ENCODE data around the gene TDP2. TPM values are rescaled to one million over a fixed set of nuclear protein-coding genes. Genes with fewer than 3 reads are reported as not detected.
"Not testable (repeated sequence)": the region's sequence is repeated elsewhere in the genome, so short reads cannot be mapped to it uniquely, and the experiment has no call there.

The TDP2 gene
- total RNA-seq, 3 donors from 2014 or later, result 31.5 to 40.6 (median 37.2) TPM

GRCh38 chr6:24680582-24680981 lies 13.9 kb upstream of the TDP2 start:
- Histone ChIP-seq H3K36me3 (no peaks in the 10 kb centered on the region), H3K4me1 (no peaks in the 10 kb centered on the region), H3K27me3 (no peaks in the 10 kb centered on the region), H3K4me3 (no peak overlapping the region), H3K9me3 (no peaks in the 10 kb centered on the region), H3K27ac (no peak overlapping the region)
- DNase-seq (ENCODE audit: low spot score in 2 of 2), result no peak
- intact Hi-C loops (cut with DNase I; ENCODE audit: low total_unique reads), result no loop called here
- no peak for TF ChIP-seq POLR2AphosphoS5 (IDR thresholded peaks at IDR 0.05)
- TF ChIP-seq, protein P1, sequence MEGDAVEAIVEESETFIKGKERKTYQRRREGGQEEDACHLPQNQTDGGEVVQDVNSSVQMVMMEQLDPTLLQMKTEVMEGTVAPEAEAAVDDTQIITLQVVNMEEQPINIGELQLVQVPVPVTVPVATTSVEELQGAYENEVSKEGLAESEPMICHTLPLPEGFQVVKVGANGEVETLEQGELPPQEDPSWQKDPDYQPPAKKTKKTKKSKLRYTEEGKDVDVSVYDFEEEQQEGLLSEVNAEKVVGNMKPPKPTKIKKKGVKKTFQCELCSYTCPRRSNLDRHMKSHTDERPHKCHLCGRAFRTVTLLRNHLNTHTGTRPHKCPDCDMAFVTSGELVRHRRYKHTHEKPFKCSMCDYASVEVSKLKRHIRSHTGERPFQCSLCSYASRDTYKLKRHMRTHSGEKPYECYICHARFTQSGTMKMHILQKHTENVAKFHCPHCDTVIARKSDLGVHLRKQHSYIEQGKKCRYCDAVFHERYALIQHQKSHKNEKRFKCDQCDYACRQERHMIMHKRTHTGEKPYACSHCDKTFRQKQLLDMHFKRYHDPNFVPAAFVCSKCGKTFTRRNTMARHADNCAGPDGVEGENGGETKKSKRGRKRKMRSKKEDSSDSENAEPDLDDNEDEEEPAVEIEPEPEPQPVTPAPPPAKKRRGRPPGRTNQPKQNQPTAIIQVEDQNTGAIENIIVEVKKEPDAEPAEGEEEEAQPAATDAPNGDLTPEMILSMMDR (IDR thresholded peaks at IDR 0.05), result no peak
- no peak for TF ChIP-seq POLR2A (IDR thresholded peaks at IDR 0.05)

DNA sequence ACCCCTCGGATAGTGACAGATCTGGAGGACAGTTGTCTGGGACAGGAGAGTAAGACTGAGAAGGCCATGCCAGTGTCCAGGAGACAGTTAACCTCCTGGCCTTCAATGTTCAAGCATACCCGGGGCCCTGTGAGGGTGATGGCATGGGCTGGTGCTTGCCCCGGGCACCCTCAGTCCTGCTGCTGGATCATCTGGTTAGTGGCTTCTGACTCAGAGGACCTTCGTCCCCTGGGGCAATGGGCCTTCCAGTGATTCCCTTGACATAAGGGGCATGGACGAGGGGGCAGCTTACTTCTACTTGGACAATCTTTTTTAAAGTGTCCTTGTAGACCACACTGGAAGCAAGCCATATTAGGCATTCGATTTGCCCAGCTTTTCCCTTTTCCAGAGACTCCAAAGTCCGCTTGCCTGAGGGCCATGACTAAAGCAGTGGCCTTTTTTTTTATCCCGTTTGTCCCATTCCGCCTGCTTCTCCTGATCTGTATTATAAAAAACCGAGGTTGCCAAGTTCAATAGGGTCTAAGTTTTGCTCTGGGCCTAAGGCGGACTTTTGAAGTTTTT lies 12.2 kb upstream of the TDP2 start:
- not testable (repeated sequence) for H3K9me3 ChIP-seq

DNA sequence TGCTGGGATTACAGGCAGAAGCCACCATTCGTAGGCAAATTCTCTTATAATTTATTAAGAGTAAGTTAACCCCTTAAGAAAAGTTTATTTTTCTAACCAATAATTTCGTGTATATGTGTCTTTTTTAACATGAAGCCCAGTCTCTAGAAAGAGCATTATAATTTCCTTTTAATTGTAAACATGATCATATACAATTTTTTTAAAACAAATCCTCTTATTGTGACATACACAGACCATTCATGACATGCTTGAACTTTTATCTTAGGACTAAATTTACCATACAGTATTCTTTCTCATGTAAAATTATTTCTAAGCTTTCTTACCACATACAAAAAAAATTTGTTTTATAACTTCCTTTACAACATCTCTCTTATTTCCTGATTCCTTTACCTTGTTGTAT lies 6.9 kb upstream of the TDP2 start:
- Histone ChIP-seq H3K27ac (no peak overlapping the region), H3K9me3 (peaks cover 0 to 15% of the 10 kb centered on the region in 2 donors), H3K4me3 (no peak overlapping the region), H3K36me3 (no peaks in the 10 kb centered on the region), H3K27me3 (no peaks in the 10 kb centered on the region), H3K4me1 (no peaks in the 10 kb centered on the region)
- intact Hi-C loops (cut with DNase I; ENCODE audit: low total_unique reads), result no loop called here
- TF ChIP-seq POLR2AphosphoS5 (IDR thresholded peaks at IDR 0.05) (no peak), POLR2A (IDR thresholded peaks at IDR 0.05) (no peak)
- TF ChIP-seq, protein P1 (IDR thresholded peaks at IDR 0.05), result no peak
- DNase-seq (ENCODE audit: low spot score in 2 of 2), result no peak

More for the DNA sequence above, 12.2 kb upstream of the TDP2 start:
- H3K36me3 ChIP-seq; DNase-seq (ENCODE audit: low spot score in 2 of 2); H3K27me3 ChIP-seq; H3K4me3 ChIP-seq; intact Hi-C loops (cut with DNase I; ENCODE audit: low total_unique reads); H3K4me1 ChIP-seq; H3K27ac ChIP-seq: not testable (repeated sequence)

- no peak for TF ChIP-seq POLR2A (IDR thresholded peaks at IDR 0.05)
- TF ChIP-seq, protein P1 (IDR thresholded peaks at IDR 0.05), result no peak
- TF ChIP-seq POLR2AphosphoS5 (IDR thresholded peaks at IDR 0.05), result no peak
- intact Hi-C loops (cut with DNase I; ENCODE audit: low total_unique reads), result no loop called here
- DNase-seq (ENCODE audit: low spot score in 2 of 2), result no peak
These were observed 6.0 kb upstream of the TDP2 start for GRCh38 chr6:24672620-24673182.

DNA sequence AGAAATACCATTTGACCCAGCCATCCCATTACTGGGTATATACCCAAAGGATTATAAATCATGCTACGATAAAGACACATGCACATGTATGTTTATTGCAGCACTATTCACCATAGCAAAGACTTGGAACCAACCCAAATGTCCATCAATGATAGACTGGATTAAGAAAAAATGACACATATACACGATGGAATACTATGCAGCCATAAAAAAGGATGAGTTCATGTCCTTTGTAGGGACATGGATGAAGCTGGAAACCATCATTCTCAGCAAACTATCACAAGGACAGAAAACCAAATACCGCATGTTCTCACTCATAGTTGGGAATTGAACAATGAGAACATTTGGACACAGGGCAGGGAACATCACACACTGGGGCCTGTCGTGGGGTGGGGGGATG lies 4.4 kb upstream of the TDP2 start:
- H3K36me3 ChIP-seq; H3K4me1 ChIP-seq; H3K27ac ChIP-seq; DNase-seq (ENCODE audit: low spot score in 2 of 2); H3K4me3 ChIP-seq; H3K27me3 ChIP-seq; intact Hi-C loops (cut with DNase I; ENCODE audit: low total_unique reads): not testable (repeated sequence)
- H3K9me3 ChIP-seq, result peaks cover 0 to 15% of the 10 kb centered on the region in 2 donors

More at GRCh38 chr6:24672620-24673182, 6.0 kb upstream of the TDP2 start:
- H3K27ac ChIP-seq, result no peak overlapping the region
- H3K27me3 ChIP-seq, result no peaks in the 10 kb centered on the region
- H3K36me3 ChIP-seq, result no peaks in the 10 kb centered on the region
- peaks cover 0 to 15% of the 10 kb centered on the region in 2 donors for H3K9me3 ChIP-seq
- no peaks in the 10 kb centered on the region for H3K4me1 ChIP-seq
- no peak overlapping the region for H3K4me3 ChIP-seq

- H3K4me1 ChIP-seq; H3K4me3 ChIP-seq; H3K36me3 ChIP-seq; H3K27me3 ChIP-seq; DNase-seq (ENCODE audit: low spot score in 2 of 2); intact Hi-C loops (cut with DNase I; ENCODE audit: low total_unique reads); H3K27ac ChIP-seq: not testable (repeated sequence)
- H3K9me3 ChIP-seq, result peaks cover 0 to 15% of the 10 kb centered on the region in 2 donors
These were observed 3.8 kb upstream of the TDP2 start for GRCh38 chr6:24670492-24670891.

DNA sequence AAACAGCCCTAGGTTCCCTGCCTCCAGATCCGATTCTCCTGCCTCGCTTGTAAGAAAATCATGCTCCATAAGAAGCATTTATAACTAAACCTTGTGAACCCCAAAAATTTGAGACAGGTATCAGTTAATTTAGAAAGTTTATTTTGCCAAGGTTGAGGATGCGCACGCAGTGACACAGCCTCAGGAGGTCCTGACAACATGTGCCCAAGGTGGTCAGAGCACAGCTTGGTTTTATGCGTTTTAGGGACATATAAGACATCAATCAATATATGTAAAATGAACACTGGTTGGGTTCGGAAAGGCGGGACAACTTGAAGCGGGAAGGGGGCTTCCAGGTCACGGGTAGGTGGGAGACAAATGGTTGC lies 2.3 kb upstream of the TDP2 start:
- Histone ChIP-seq H3K9me3 (peaks cover 0 to 15% of the 10 kb centered on the region in 2 donors), H3K4me3 (no peak overlapping the region), H3K36me3 (no peaks in the 10 kb centered on the region), H3K27me3 (no peaks in the 10 kb centered on the region), H3K4me1 (no peaks in the 10 kb centered on the region), H3K27ac (no peak overlapping the region)
- TF ChIP-seq, protein P1 (IDR thresholded peaks at IDR 0.05), result no peak
- TF ChIP-seq POLR2A (IDR thresholded peaks at IDR 0.05), result no peak
- no peak for TF ChIP-seq POLR2AphosphoS5 (IDR thresholded peaks at IDR 0.05)
- intact Hi-C loops (cut with DNase I; ENCODE audit: low total_unique reads), result no loop called here
- no peak for DNase-seq (ENCODE audit: low spot score in 2 of 2)

DNA sequence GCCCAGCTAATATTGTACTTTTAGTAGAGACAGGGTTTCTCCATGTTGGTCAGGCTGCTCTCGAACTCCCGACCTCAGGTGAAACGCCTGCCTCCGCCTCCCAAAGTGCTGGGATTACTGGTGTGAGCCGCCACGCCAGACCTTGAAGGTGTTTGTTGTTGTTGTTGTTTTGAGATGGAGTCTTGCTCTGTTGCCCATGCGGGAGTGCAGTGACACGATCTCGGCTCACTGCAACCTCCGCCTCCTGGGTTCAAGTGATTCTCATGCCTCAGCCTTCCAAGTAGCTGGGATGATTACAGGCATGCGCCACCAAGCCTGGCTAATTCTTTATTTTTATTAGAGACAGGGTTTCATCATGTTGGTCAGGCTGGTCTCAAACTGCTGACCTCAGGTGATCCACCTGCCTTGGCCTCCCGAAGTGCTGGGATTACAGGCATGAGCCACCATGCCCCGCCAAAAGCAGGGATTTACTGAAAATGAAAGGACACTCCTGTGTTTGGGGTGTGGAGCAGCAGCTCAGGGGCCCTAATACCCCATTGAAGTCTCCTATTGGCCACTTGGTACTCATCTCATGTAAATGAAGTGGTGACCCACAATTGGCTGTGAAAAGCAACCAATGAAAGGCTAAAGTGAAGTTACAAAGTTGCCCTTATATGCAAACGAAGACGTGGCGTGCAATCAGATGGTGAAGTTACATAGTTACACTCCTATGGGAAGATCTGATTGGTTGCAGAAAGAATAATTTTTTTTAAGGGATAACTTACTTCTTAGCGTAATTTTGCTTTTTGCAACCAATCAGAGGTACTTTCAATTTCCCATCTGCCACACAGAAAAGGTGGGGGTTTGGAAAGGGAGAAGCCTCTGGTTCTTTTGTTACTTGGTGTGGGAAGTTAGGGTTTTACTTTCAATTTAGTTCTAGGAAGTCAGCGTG lies 1.6 kb upstream of the TDP2 start:
- Histone ChIP-seq H3K9me3 (peaks cover 0 to 15% of the 10 kb centered on the region in 2 donors), H3K27ac (peak overlapping the region in 1 of 2 donors; percentile 93), H3K4me3 (peak overlapping the region in 2 of 3 donors; percentile 87 to 92)
- H3K27me3 ChIP-seq; H3K4me1 ChIP-seq; intact Hi-C loops (cut with DNase I; ENCODE audit: low total_unique reads); H3K36me3 ChIP-seq; DNase-seq (ENCODE audit: low spot score in 2 of 2): not testable (repeated sequence)

All from breast epithelium (tissue), 4 donors.